ENCODE data around the gene ANXA8.
"Not testable (repeated sequence)": the region's sequence is repeated elsewhere in the genome, so short reads cannot be mapped to it uniquely, and the experiment has no call there.

The ANXA8 gene

GRCh38 chr10:47483923-47484322, at the start of gene ANXA8:
ANXA8 (minus strand) TSS chr10:47484115; CDS start chr10:47483933, 182 bp downstream.
- in situ Hi-C loops (cut with HindIII; ENCODE audit: low sequenced_read_pairs); H3K4me3 ChIP-seq (ENCODE audit: low read depth, low read length); DNase-seq (ENCODE audit: low read depth): not testable (repeated sequence)

- in situ Hi-C loops (cut with HindIII; ENCODE audit: low sequenced_read_pairs); DNase-seq (ENCODE audit: low read depth); H3K4me3 ChIP-seq (ENCODE audit: low read depth, low read length): not testable (repeated sequence)
Measured at GRCh38 chr10:47523475-47523874, 39.6 kb upstream of the ANXA8 start, which contains the start of gene AGAP9. AGAP9 (minus strand) TSS chr10:47523638; CDS start chr10:47523526, 112 bp downstream.

- H3K4me3 ChIP-seq (ENCODE audit: low read depth, low read length); DNase-seq (ENCODE audit: low read depth); in situ Hi-C loops (cut with HindIII; ENCODE audit: low sequenced_read_pairs): not testable (repeated sequence)
Measured at GRCh38 chr10:47502313-47502712, 18.4 kb upstream of the ANXA8 start.

GRCh38 chr10:47494226-47494625, 10.3 kb upstream of the ANXA8 start:
- in situ Hi-C loops (cut with HindIII; ENCODE audit: low sequenced_read_pairs); DNase-seq (ENCODE audit: low read depth); H3K4me3 ChIP-seq (ENCODE audit: low read depth, low read length): not testable (repeated sequence)

- in situ Hi-C loops (cut with HindIII; ENCODE audit: low sequenced_read_pairs); H3K4me3 ChIP-seq (ENCODE audit: low read depth, low read length); DNase-seq (ENCODE audit: low read depth): not testable (repeated sequence)
Measured at GRCh38 chr10:47491600-47491999, 7.7 kb upstream of the ANXA8 start, which contains the start of gene FAM25G. FAM25G (minus strand) TSS chr10:47491700; CDS start chr10:47491674, 26 bp downstream.

- H3K4me3 ChIP-seq (ENCODE audit: low read depth, low read length); DNase-seq (ENCODE audit: low read depth); in situ Hi-C loops (cut with HindIII; ENCODE audit: low sequenced_read_pairs): not testable (repeated sequence)
Measured at GRCh38 chr10:47489630-47490029, 5.7 kb upstream of the ANXA8 start.

GRCh38 chr10:47485943-47486342, 2.0 kb upstream of the ANXA8 start:
- H3K4me3 ChIP-seq (ENCODE audit: low read depth, low read length); in situ Hi-C loops (cut with HindIII; ENCODE audit: low sequenced_read_pairs); DNase-seq (ENCODE audit: low read depth): not testable (repeated sequence)

GRCh38 chr10:47484786-47485185, 871 bp upstream of the ANXA8 start:
- in situ Hi-C loops (cut with HindIII; ENCODE audit: low sequenced_read_pairs); H3K4me3 ChIP-seq (ENCODE audit: low read depth, low read length); DNase-seq (ENCODE audit: low read depth): not testable (repeated sequence)

GRCh38 chr10:47482367-47482766, 1.5 kb downstream of the ANXA8 start:
- DNase-seq (ENCODE audit: low read depth); in situ Hi-C loops (cut with HindIII; ENCODE audit: low sequenced_read_pairs); H3K4me3 ChIP-seq (ENCODE audit: low read depth, low read length): not testable (repeated sequence)

- in situ Hi-C loops (cut with HindIII; ENCODE audit: low sequenced_read_pairs); H3K4me3 ChIP-seq (ENCODE audit: low read depth, low read length); DNase-seq (ENCODE audit: low read depth): not testable (repeated sequence)
Measured at GRCh38 chr10:47481768-47482181, 2.1 kb downstream of the ANXA8 start.

GRCh38 chr10:47481182-47481766, 2.6 kb downstream of the ANXA8 start:
- in situ Hi-C loops (cut with HindIII; ENCODE audit: low sequenced_read_pairs); H3K4me3 ChIP-seq (ENCODE audit: low read depth, low read length): not testable (repeated sequence)
- DNase-seq (ENCODE audit: low read depth), result peak; percentile 29

GRCh38 chr10:47480133-47480532, 3.8 kb downstream of the ANXA8 start:
- in situ Hi-C loops (cut with HindIII; ENCODE audit: low sequenced_read_pairs); H3K4me3 ChIP-seq (ENCODE audit: low read depth, low read length); DNase-seq (ENCODE audit: low read depth): not testable (repeated sequence)

GRCh38 chr10:47478114-47478513, 5.8 kb downstream of the ANXA8 start:
- in situ Hi-C loops (cut with HindIII; ENCODE audit: low sequenced_read_pairs); DNase-seq (ENCODE audit: low read depth); H3K4me3 ChIP-seq (ENCODE audit: low read depth, low read length): not testable (repeated sequence)

- DNase-seq (ENCODE audit: low read depth); in situ Hi-C loops (cut with HindIII; ENCODE audit: low sequenced_read_pairs); H3K4me3 ChIP-seq (ENCODE audit: low read depth, low read length): not testable (repeated sequence)
Measured at GRCh38 chr10:47477078-47477477, 6.8 kb downstream of the ANXA8 start.

GRCh38 chr10:47475101-47475500, 8.8 kb downstream of the ANXA8 start:
- in situ Hi-C loops (cut with HindIII; ENCODE audit: low sequenced_read_pairs); H3K4me3 ChIP-seq (ENCODE audit: low read depth, low read length); DNase-seq (ENCODE audit: low read depth): not testable (repeated sequence)

- H3K4me3 ChIP-seq (ENCODE audit: low read depth, low read length); DNase-seq (ENCODE audit: low read depth); in situ Hi-C loops (cut with HindIII; ENCODE audit: low sequenced_read_pairs): not testable (repeated sequence)
Measured at GRCh38 chr10:47473516-47473915, 10.4 kb downstream of the ANXA8 start.

- DNase-seq (ENCODE audit: low read depth); in situ Hi-C loops (cut with HindIII; ENCODE audit: low sequenced_read_pairs); H3K4me3 ChIP-seq (ENCODE audit: low read depth, low read length): not testable (repeated sequence)
Measured at GRCh38 chr10:47472647-47473046, 11.3 kb downstream of the ANXA8 start.

GRCh38 chr10:47472072-47472471, 11.8 kb downstream of the ANXA8 start:
- DNase-seq (ENCODE audit: low read depth); in situ Hi-C loops (cut with HindIII; ENCODE audit: low sequenced_read_pairs): not testable (repeated sequence)

More at GRCh38 chr10:47472072-47472471, 11.8 kb downstream of the ANXA8 start:
- not testable (repeated sequence) for H3K4me3 ChIP-seq (ENCODE audit: low read depth, low read length)
